Stimulated activated naive CD4-positive, alpha-beta T cell (primary cell): ENCODE data around the gene MRPL55.

Experiments
- DNase-seq, 6 experiments: peaks; one replicate each; lab custom pipeline; 2025; lab: John Stamatoyannopoulos, UW

The MRPL55 gene

DNA sequence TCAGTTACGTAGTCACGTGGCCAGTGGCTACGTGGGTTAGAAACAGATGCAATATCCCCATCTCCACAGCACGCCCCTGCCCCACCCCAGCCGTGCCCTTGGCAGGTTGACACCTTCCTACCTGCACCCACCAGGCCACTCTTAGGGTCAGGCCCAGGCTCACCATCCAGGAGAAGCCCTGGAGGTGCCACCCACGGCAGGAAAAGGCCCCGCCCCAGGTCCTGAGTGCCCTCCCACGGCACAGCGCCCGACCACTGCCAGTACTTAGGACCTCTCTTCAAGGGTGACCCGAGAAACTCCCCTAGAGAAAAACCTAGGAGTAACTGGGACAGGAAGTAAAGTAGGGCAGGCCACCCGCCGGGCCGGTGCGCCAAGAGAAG lies 7.5 kb downstream of the MRPL55 start:
- DNase-seq: no peak

DNA sequence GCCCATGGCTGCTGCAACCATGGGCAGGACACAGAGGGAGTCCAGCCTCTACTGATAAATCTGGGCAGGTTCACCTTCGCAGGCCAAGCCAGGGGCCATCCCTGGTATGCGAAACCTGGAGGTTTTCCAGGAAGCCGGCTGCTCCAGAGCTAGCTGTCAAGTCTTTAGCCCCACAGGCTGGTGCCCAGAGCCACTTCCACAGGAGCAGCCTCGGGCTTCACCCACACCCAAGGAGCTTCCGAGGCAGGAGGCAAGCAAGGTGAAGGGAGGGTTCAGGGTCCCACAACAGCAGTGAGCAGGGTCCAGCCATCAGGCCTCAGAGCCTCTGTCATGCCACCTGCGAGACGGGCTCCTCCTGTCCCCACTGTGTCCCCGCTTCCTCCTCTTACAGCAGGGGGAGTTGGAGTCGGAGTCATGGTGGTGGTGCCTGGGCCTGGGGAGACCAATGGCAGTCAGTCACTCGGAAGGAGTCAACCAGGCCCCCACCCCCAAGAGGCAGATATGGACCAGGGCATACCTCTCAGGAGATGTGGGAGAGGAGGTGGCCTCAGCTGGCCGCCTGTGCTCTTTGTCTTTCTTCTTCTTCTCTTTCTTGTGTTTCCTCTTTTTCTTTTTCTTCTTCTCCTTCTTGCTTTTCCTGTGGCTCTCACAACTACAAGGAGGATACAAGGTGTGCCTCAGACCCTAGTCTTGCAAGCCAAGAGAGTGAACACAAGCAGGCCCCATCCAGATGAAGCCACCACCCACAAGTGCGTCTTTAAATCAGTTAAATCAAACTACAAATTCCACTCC lies 8.1 kb downstream of the MRPL55 start:
- DNase-seq: no peak

DNA sequence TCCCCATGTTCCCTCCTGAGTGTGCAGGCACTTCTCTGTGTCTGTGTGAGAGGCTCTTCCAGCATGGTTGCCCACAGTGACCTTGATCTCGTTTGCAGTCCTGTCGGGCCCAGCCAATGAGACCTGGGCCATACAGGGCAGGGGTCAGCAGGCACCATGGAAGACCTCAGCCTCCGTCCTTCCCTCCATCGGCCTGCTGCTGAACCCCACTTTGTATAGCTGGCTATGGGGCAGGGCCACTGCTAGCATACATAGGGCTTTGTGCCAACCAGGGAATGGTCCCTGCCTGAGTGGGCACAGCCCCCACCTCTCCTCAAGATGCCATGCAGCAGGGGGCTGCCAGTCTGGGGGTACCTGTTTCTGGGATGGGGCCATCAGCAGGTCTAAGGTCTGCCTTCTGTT lies 9.8 kb downstream of the MRPL55 start:
- no peak for DNase-seq

DNA sequence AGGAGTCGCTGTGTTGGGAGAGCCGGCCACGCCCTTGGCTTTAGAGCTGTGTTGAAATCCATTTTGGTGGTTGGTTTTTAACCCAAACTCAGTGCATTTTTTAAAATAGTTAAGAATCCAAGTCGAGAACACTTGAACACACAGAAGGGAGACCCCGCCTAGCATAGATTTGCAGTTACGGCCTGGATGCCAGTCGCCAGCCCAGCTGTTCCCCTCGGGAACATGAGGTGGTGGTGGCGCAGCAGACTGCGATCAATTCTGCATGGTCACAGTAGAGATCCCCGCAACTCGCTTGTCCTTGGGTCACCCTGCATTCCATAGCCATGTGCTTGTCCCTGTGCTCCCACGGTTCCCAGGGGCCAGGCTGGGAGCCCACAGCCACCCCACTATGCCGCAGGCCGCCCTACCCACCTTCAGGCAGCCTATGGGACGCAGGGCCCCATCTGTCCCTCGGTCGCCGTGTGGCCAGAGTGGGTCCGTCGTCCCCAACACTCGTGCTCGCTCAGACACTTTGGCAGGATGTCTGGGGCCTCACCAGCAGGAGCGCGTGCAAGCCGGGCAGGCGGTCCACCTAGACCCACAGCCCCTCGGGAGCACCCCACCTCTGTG lies 10.7 kb downstream of the MRPL55 start:
- no peak for DNase-seq

DNA sequence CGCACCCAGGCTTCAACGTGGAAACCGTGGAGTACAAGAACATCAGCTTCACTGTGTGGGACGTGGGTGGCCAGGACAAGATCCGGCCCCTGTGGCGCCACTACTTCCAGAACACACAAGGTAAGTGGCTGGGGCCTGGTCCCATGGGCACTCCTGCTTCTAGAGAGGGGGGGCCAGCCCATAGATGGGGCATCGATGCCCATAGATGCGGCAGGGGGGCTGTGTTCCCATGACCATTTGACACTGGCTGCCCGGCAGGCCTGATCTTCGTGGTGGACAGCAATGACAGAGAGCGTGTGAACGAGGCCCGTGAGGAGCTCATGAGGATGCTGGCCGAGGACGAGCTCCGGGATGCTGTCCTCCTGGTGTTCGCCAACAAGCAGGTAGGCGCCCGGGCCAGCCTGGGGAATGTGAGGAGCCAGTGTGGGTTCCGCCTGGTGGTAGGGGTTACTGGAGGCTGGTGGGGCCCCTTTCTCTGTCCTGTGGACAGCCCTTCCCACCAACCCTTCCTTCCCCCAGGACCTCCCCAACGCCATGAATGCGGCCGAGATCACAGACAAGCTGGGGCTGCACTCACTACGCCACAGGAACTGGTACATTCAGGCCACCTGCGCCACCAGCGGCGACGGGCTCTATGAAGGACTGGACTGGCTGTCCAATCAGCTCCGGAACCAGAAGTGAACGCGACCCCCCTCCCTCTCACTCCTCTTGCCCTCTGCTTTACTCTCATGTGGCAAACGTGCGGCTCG lies 11.6 kb downstream of the MRPL55 start:
- no peak for DNase-seq

DNA sequence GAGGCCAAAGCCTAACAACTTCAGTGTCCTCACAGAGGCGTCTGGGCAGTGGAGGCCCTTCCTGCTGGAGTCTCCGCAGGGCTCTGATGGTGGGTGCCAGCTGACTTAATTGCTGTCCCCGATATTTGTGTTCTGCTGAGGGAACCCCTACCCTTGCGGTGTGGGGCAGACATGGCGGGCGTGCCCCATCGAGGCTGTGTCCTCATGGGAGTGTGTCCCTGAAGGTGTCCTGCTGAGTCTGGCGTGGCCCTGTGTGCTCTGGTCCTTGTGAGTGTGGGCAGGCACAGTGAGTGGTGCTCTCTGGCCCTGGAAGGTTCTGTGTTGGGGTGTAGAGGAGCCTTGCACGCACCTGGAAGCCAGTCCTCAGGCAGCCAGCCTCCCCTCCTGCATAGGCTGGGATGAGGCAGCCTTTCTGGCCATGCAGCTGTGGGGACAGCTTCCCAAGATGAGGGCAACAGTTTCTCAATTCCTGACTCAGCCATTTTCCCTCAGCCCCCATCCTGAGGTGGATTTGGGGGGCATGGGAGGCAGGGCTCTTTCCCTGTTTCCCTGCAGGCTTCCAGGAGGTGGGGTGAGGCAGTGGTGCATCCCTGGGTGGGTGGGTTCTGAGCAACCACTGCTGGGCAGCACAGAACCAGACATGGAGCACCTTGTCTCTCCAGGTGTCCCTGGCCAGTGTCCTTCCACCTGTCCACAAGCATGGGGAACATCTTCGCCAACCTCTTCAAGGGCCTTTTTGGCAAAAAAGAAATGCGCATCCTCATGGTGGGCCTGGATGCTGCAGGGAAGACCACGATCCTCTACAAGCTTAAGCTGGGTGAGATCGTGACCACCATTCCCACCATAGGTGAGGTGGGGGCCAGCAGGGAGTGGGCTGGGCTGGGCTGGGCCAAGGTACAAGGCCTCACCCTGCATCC lies 12.4 kb downstream of the MRPL55 start:
- no peak for DNase-seq

DNA sequence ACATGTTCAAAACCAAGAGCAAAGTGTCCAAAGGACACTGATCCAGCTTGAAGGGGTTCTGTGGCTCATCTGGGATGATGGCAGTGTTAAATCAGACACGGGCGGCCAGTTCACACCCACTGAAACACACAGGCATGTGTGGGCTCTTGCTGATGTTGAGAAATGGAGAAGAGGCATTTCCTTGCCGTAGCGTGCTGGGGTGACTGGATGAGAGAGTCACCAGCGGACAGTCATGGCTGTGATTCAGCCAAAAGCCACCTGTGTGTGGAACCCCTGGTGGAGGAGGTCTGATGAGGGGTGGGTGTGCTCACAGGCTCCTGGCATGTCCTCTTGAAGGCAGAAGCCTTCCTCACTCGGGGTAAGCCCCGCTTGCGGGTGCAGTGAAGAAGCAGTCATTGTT lies 13.2 kb downstream of the MRPL55 start:
- DNase-seq: no peak

DNA sequence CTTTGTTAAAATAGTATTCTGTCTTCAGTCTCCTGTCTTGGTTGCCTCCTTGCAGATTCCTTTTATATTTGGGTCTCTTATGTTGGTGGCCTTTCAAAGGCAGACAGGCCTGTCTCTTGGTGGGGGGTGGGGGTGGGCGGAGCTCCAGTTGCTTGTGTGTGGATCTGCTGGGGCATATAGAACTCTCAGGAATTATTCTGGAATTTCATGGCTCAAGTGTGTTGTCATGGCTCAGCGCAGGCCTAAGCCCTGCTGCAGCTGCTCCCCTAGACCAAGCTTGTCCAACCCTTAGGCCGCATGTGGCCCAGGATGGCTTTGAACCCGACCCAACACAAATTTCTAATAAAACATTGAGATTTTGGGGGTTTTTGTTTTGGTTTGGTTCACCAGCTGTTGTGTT lies 13.9 kb downstream of the MRPL55 start:
- DNase-seq: no peak

DNA sequence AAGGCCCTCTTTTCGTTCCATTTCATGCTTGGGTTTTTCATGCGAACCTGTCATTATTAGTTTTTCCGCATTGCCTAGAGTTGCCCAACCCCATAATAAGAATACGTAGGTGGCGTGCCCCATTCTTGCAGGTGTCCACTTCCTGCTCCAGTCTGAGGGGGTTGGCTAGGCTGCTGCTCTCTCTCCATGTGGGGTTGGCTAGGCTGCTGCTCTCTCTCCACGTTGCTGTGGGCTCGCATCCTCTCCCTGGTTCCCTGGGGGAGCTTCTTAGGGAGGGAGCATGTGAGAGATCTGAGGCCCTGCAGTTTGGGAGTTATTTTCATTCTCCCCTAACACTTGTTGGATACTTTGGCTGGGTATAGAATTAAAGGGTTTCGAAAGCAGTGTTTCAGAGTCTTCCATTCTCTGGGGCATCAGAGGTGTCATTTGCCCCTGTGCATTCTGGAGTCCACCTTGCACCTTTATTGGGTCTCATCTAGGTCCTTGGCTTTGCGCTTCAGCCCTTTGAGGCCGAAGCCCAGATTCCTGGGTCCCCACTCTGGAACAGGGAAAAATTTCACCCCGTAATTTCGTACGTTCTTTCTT lies 14.6 kb downstream of the MRPL55 start:
- DNase-seq: no peak

DNA sequence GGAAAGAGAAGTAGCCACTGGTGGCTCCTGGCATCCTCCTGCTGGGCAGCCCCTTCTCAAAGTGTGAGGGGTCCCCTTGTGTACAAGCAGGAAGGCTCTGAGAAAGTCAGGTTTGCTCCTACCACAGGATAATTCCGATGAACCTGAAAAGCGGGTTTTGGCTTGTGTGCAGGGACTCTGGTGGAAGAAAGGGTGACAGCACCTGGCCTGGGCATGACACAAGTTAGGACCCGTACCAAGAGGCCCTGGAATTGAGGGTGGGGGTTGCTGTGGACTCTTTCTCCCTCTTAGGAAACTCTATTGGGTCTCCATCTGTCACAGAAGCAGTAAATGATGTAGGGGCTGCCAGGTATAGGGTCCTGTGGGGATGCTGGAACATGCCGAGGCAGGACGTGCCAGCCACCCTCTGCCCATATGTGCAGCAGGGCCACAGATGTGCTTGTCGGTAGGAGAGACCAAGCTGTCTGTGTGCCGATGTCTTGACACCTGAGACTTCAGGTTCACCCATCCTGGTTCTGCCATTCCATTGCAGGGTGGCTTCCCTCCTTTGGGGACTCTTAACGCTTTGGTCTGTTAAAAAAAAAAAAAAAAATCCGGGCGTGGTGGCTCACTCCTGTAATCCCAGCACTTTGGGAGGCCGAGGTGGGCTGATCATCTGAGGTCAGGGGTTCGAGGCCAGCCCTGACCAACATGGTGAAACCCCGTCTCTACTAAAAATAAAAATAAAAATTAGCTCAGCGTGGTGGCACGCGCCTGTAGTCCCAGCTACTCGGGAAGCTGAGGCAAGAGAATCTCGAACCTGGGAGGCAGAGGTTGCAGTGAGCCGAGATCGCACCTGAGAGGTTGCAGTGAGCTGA lies 15.8 kb downstream of the MRPL55 start:
- DNase-seq: no peak

DNA sequence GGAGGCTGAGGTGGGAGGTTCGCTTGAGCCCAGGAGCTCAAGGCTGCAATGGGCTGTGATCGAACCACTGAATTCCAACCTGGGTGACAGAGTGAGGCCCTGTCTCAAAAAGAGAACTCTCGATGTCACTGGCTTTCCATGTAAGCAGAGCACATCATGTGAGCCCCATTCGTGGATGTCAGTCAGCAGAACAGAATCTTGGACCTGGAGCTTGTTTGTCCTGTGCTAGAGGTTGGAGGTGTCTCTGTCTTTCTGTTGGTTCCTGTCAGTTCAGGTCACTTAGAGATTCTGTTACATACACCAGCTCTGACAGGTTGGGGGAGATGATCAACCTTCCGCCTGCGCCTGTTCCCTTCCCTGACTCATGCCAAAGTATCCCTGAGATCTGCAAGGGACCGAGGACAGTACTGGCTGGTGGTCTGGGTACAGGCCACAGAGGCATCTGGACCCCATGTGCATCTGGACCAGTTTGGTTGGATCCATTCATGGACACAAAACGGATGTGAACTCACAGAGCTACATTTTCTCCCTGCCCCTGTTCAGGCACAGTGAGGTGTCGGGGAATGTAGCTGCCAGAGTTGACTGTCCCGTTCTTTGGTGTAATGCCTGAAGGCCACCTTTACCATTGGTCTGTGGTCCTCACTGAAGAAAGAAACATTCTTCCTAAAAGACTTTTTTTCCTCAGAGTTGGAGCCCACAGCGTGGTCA lies 16.6 kb downstream of the MRPL55 start:
- no peak for DNase-seq

DNA sequence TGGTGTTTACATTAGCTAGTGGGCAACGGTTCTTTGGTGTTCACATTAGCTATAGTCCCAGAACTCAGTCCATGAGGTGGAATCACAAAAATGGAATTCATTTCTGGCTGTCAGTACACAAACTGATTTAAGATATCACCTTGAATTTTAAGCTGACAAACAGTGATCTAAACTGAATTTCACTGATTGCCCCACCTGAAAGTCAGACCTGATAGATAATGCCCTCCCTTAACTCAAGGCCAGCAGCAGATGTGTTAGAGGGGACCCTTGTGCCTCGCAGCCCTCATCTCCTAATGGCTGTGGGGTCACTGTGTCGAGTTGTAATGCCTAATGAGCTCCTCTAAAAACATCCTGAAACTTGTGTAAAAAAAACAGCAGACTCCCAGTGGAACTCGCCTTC lies 18.0 kb downstream of the MRPL55 start:
- no peak for DNase-seq

DNA sequence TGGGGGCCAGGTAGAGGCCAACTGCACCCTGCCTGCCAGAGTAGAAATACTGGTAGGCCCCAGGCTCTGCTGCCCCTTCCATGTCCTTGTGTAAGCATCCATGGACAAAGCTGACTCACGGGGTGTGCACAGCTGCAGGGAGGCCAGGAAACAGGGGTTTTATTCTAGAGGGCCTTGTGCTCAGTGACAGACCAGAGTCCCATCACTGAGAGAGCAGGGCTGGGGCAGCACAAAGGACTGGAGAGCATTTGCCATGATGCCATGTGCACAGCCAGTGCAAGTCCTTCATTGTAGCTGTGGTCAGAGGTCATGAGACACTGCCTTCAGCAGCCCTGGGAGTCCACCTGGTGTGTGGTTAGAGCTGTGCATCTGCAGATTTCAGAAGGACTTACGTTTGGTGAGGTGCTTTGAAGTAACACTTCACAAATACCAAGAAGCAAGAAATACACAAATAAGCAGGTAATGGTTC lies 18.5 kb downstream of the MRPL55 start:
- no peak for DNase-seq

DNA sequence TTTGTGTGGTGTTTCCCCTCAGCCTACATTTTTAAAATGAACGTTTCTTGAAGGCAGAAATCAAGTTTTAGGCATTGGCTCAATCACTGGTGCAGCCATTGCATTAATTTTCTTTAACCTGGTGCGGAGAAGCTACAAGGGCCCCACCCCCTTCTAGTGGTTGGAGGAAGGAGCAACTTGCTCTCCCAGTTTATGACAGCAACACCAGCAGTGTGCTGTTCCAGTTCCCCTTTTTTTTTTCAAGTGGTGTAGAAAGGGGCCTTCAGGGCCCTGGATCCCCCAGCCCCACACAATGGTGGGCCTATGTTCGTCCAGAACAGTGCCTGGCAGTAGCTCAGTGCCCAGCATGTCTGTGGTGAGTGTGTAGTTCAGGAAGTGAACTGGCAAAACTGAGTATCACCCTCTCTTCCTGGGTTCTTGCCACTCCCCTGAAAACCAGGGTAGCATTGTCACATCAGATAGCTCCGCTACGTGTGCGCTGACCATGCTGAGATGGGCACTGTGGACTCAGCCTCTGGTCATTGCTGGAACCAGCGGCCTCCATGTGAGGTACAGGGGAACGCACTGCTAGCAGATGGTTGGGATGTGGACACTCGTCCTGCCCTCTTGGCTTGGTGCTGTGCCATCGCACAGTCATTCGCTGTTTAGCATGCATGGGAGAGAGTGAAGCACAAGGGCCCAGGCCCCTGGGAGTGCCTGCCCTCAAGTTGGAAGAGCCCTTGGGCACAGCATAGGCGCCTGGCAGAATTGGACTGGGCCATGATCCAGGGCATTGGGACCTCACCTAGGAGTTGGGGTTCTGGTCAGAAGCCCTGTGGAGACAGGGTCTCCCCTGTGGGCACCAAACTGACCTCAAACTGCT lies 19.3 kb downstream of the MRPL55 start:
- no peak for DNase-seq

DNA sequence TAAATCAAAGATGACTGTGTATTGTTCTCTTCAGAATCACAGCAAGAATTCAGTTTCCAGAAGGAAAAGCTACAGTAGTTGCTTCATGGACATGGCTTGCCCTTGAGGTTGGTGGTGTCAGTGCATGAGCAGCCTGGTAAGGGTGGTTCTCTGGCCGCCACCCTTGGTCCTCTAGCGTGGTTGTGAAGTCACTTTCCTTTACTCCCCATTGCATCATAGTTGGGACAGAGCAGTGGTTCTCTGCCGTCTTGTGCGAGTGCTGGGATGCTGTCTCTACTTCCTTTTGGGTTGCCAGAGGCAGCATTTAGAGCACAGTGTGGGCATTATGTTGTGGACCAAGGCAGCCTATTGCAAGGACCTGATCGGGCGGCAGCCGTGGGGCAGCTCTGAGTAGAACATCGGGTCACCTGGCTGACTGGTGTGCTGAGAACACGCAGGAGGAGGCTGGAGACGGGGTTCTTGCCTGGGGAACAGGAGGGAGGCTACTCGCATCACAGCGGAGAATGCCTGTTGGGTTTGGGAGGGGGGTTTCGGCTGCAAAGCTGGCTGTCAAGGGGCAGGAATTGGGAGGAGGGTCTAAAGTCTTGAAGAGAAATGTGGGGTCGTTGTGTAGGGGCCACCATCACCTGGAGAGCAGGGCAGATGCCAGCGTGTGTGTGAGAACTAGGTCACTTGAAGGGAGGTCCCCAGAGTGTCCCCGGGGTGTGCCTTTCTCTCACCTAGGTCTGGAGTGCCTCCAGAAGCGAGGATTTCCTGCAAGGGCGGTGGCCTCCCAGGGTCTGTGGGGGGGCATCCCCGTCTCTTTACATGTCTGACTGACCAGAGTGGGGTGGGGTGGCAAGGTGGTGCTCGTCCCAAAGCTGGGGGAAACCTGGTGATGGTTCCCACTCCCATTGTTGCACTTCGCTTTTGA lies 20.3 kb downstream of the MRPL55 start:
- no peak for DNase-seq

DNA sequence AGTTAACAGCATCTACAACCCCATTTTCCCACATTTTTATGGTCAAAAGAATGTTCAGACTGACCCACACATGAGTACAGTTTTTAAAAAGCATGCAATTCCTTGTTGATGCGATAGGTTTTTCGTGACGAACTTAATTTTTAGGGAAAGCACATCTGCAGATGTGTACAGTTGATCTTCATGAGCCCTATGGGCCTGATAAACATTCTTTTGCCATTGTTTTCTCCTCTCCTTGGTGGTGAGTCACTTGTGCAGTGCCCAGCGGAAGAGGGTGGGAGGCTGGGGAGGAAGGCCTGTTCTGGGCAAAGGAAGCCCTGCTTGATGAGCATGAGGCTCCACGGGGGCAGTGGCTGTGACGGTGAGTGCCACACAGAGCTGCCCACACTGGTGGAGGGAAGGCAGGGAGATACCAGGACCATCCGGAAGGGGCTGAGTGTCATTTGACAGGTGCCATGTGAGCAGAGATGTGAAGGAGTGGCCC lies 21.3 kb downstream of the MRPL55 start:
- DNase-seq: no peak

DNA sequence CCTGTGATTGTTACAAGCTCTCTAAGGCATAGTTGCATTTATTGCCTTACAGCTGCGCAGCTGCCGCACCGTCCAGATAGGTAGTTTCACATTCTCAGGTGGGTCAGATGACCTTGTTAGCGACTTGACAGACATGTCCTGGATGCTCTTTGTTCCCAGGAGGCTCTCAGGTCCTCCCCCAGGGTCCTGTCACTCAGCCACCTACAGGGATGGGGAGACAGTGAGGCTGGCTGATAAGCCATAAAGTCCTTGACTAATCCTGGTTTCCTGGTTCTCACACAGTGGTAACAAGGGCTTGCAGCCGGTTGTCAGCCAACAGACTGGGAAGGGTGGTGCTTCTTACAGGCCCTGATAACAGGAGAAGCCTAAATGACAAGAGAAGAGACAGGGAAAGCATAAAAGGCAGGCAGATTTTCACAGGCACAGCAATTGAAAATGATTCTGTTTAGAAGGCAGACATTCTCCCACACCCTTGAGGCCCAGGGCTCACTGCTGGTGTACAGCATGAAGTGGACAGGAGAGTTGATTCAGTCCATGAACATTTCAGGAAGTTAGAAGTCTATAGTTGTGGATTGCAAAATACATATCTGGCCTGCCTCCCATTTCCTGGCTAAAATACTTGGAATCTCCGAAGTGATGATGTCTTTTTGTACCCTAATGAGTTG lies 23.7 kb downstream of the MRPL55 start:
- DNase-seq: no peak
